Thyroid gland (tissue), 4 donors: ENCODE measurements around the gene ETNK2.

ENCODE experiments used
- POLR2A ChIP-seq, 2 donors: fragments of 450-650 bp; IDR thresholded peaks; one replicate each; pipeline ENCODE4 v1.6.1; 2017; ENCODE audit warnings: antibody characterized with exemption in 2 of 2, mild to moderate bottlenecking in 2 of 2, moderate library complexity in 1 of 2
- TF ChIP-seq, protein P1 (sequence below), 6 experiments: fragments of 200-600 bp in 3 of 6; fragments of 450-650 bp in 3 of 6; sonication (generic) in 3 of 6; IDR thresholded peaks; one replicate each; pipeline ENCODE4 v1.5.1; 2016 to 2019; ENCODE audit warnings: antibody characterized with exemption in 6 of 6, mild to moderate bottlenecking in 2 of 6, inconsistent platforms in 1 of 6, moderate library complexity in 1 of 6

DNA sequence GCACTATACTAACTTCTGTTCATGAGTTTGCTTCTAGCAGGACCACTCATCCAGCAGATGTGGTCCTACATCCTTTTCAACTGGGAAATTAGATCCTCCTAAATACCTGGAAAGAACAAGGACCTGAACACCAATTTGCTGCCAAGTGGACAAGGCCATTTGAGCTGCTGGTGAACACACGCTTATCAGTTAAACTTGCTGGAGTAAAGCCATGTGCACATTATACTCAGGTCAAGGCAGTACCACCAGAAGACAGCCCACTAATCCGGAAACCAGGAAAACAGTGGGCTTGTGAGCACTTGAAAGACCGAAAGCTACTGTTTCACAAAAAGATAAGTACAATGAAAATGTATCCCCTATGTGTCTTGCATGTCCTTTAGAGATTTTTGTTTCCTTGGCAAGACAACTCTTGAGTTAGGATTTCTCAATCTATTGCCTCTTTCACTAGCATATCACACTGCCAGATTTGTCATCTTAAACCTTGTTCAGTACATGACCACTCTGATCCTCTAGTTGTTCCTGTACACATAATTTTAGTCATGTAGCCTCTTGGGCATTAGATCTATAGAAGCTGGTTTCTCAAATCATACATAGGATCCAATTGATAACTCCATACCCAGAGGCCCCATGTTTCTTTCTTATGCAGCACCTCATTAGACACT is 18.8 kb upstream of the ETNK2 start:
- no peak for TF ChIP-seq POLR2A (IDR thresholded peaks at IDR 0.05)
- TF ChIP-seq, protein P1, sequence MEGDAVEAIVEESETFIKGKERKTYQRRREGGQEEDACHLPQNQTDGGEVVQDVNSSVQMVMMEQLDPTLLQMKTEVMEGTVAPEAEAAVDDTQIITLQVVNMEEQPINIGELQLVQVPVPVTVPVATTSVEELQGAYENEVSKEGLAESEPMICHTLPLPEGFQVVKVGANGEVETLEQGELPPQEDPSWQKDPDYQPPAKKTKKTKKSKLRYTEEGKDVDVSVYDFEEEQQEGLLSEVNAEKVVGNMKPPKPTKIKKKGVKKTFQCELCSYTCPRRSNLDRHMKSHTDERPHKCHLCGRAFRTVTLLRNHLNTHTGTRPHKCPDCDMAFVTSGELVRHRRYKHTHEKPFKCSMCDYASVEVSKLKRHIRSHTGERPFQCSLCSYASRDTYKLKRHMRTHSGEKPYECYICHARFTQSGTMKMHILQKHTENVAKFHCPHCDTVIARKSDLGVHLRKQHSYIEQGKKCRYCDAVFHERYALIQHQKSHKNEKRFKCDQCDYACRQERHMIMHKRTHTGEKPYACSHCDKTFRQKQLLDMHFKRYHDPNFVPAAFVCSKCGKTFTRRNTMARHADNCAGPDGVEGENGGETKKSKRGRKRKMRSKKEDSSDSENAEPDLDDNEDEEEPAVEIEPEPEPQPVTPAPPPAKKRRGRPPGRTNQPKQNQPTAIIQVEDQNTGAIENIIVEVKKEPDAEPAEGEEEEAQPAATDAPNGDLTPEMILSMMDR (IDR thresholded peaks at IDR 0.05), result no peak
